ENCODE data around the gene MCU. TPM values are rescaled to one million over a fixed set of nuclear protein-coding genes. Genes with fewer than 3 reads are reported as not detected.

Gene MCU
- total and polyA plus RNA-seq, 12 donors, result 9.0 to 19.0 (median 14.7) TPM

DNA sequence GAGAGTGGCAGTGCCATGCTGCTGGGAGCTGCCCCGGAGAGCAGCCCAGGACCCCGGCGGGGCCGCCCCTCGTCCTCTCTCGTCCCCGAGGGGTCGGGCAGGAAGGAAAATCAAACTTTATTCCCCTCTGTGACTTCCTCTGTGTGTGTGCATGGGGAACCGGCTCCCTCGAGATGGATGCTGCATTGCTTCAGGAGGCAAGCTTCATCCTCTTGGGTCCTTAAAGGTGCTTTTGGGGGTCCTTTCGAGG lies 726 bp downstream of the MCU start:
- Histone ChIP-seq H3K4me3 (peak overlapping the region; percentile 43 to 91 (median 84)), H3K27ac (peak overlapping the region; percentile 83 to 99 (median 94)), H3K27me3 (no peaks in the 10 kb centered on the region), H3K36me3 (no peaks in the 10 kb centered on the region), H3K9me3 (no peaks in the 10 kb centered on the region), H3K4me1 (peaks cover 0 to 39% (median 27%) of the 10 kb centered on the region in 9 donors)
- TF ChIP-seq, protein P1, sequence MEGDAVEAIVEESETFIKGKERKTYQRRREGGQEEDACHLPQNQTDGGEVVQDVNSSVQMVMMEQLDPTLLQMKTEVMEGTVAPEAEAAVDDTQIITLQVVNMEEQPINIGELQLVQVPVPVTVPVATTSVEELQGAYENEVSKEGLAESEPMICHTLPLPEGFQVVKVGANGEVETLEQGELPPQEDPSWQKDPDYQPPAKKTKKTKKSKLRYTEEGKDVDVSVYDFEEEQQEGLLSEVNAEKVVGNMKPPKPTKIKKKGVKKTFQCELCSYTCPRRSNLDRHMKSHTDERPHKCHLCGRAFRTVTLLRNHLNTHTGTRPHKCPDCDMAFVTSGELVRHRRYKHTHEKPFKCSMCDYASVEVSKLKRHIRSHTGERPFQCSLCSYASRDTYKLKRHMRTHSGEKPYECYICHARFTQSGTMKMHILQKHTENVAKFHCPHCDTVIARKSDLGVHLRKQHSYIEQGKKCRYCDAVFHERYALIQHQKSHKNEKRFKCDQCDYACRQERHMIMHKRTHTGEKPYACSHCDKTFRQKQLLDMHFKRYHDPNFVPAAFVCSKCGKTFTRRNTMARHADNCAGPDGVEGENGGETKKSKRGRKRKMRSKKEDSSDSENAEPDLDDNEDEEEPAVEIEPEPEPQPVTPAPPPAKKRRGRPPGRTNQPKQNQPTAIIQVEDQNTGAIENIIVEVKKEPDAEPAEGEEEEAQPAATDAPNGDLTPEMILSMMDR (IDR thresholded peaks at IDR 0.05), result no peak
- DNase-seq (no peak), ATAC-seq (peak in 5 of 8 donors; percentile 1 to 49 (median 41))
- 0 to 1% methylated on average over 11 of the region's 11 CpGs for WGBS, 2 donors
- intact Hi-C loops (cut with DNase I), result loop anchor here in 7 of 10 donors (2.0 to 10.0 kb wide), 7 partner anchors 45 to 330 kb away; partner anchors contain the start of gene MICU1 (in 3 of the 7)

DNA sequence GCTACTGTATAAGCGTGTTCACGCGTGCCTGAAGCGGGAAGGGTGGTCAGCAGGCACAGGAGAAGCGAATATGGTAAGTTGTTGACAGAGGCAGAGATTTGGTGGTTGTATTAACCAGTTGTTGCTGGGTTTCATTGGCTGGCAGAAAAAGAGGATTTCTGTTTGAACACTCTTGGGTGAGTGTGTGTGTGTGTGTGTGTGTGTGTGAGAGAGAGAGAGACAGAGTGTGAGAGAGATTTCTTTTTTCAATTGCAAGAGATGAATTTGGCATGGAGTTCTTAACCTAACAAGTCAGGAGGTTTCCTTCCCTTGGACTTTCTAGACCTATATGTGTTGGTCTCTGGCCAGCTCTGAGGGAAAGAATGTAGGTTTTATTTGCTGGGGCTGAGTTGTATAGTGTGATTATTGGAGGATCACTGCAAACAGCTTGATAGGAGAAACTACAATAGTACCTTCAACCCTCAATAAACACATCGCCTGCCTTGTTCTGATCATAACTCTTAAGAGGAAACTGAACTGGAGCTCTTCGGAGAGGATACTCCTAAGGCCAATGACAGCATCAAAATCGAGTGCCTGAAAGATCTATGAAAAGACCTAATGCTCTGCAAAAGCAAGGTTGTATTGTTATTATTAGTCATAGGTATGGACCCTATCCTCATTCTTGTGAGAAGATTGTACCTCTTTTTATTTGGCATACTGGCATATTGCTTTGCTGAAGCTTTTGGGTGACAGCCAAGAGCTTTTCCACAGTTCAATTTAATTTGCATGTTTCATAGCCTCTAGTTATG lies 1.2 kb downstream of the MCU start:
- 5 to 12% methylated on average over 8 of the region's 8 CpGs for WGBS, 2 donors
- Histone ChIP-seq H3K4me1 (peaks cover 0 to 39% (median 27%) of the 10 kb centered on the region in 9 donors), H3K27ac (peak overlapping the region in 9 of 10 donors; percentile 83 to 99 (median 94)), H3K27me3 (no peaks in the 10 kb centered on the region), H3K36me3 (no peaks in the 10 kb centered on the region), H3K9me3 (no peaks in the 10 kb centered on the region), H3K4me3 (peak overlapping the region; percentile 43 to 91 (median 84))
- intact Hi-C loops (cut with DNase I), result loop anchor here in 7 of 10 donors (1.0 to 10.0 kb wide), 8 partner anchors 44 to 331 kb away; partner anchors contain the start of gene MICU1 (in 3 of the 7)
- ATAC-seq (peak in 1 of 8 donors; percentile 38), DNase-seq (no peak)
- TF ChIP-seq, protein P1 (IDR thresholded peaks at IDR 0.05), result no peak

DNA sequence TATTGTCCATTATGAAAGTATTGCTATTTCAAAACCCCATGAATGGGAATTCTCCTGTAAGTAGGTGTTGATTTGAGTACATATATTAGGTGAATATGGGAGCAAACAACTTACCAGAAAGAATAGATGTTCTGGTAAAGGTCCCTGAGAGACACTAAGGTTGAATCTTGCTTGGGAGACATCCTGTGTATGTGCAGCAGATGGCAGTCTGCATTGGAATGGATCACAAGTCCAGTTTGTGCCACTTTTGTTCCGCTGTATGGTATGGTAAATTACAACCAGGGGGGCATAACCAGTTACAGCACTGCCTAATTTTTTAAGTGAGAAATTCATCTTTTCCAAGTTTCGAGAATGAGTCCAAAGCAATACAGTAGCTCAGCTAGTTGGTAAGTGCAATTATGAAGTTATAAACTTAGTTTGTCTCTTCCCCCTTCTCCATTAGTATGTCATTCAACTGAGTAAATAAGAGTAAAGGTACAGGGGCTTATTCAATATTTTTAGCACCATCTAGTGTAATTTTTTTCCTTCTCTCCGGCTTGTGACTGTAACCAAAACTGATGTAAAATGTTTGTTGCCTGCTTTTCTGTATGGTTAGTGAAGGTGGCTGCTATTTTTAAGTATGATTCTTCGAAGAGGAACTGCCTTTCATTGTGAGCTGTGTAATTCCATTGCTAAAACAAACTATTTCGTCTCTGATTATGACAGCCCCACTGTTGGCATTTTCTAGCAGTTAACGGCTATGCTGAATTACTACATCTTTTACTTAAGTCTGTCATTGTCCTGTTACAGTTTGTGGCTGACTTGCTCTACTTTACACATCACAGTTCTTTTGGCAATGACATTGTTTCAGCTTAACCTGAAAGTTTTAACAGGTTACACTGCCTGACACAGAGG lies 2.8 kb downstream of the MCU start:
- WGBS, 2 donors, result 32 to 35% methylated on average over 6 of the region's 6 CpGs

More for the DNA sequence above, 2.8 kb downstream of the MCU start:
- peak in 1 of 2 donors; percentile 32 for DNase-seq
- H3K9me3 ChIP-seq, result no peaks in the 10 kb centered on the region
- TF ChIP-seq, protein P1 (IDR thresholded peaks at IDR 0.05), result peak; percentile 12 to 77 (median 54)
- H3K36me3 ChIP-seq, result no peaks in the 10 kb centered on the region
- peak in 4 of 8 donors; percentile 43 to 61 (median 50) for ATAC-seq
- H3K4me1 ChIP-seq, result peaks cover 0 to 39% (median 27%) of the 10 kb centered on the region in 9 donors
- peak overlapping the region in 3 of 10 donors; percentile 1 to 13 (median 2) for H3K4me3 ChIP-seq
- no peaks in the 10 kb centered on the region for H3K27me3 ChIP-seq
- no peak overlapping the region for H3K27ac ChIP-seq
- intact Hi-C loops (cut with DNase I), result loop anchor here in 8 of 10 donors (1.0 to 10.0 kb wide), 8 partner anchors 43 to 332 kb away; partner anchors contain the start of gene MICU1 (in 2 of the 8)
